Activated naive CD4-positive, alpha-beta T cell treated with anti-CD3 and anti-CD28 coated beads, Interleukin-2, amount 10 ng/mL, durations not matched to agents 7 days and 5 days (primary cell): ENCODE measurements around the gene TMEM163.

Source experiments
- CTCF ChIA-PET: fragments of 350-600 bp; sonication (Branson Sonifier 250); formaldehyde crosslinking; loops from one replicate; lab custom pipeline; 2021; ENCODE audit warnings: antibody characterized with exemption; lab: Charles Lee
- DNase-seq: peaks from one replicate; pipeline ENCODE4 v3.0.0-alpha.2; 2020
- H3K27ac Mint-ChIP-seq: one replicate; pipeline ENCODE4 v1.8.0; 2021; ENCODE audit warnings: mild to moderate bottlenecking, moderate library complexity, mixed read lengths
- H3K27me3 Mint-ChIP-seq: one replicate; pipeline ENCODE4 v1.8.0; 2021; ENCODE audit warnings: mild to moderate bottlenecking, mixed read lengths
- H3K36me3 Mint-ChIP-seq: one replicate; pipeline ENCODE4 v1.8.0; 2021; ENCODE audit warnings: mixed read lengths
- H3K4me1 Mint-ChIP-seq: one replicate; pipeline ENCODE4 v1.8.0; 2021; ENCODE audit warnings: mixed read lengths
- H3K4me3 Mint-ChIP-seq: one replicate; pipeline ENCODE4 v1.8.0; 2021; ENCODE audit warnings: mild to moderate bottlenecking, moderate library complexity, mixed read lengths
- H3K9me3 Mint-ChIP-seq: one replicate; pipeline ENCODE4 v1.8.0; 2021; ENCODE audit warnings: mixed read lengths

TMEM163 gene

DNA sequence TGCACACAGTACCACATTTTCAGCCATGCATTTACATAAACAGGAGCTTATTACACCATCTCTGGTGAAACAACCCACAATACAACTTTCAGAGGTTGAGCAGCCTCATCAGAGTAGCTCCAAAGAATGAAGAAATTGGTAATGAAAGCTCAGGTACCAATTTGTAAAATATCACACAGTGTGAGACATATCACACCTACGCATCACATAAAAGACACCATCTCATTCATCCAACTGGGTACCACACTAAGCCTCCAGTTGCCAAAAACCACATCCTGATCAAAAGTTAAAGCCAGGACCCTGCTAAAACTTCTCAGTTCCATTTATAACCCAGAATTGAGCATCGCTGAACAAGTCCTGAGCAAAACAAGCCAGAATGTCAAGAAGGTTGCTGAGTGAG, 4.6 kb downstream of the TMEM163 start:
- no peak for DNase-seq
- CTCF ChIA-PET, result interaction anchor here (1.4 kb wide), 1 partner anchor 57 kb away, joined by 3 read pairs; no protein-coding TSS in a partner anchor
- no peak overlapping the region for H3K4me3 Mint-ChIP-seq
- H3K4me1 Mint-ChIP-seq, result peaks cover 31% of the 10 kb centered on the region
- peaks cover 73% of the 10 kb centered on the region for H3K27me3 Mint-ChIP-seq
- H3K9me3 Mint-ChIP-seq, result no peaks in the 10 kb centered on the region
- no peaks in the 10 kb centered on the region for H3K36me3 Mint-ChIP-seq
- H3K27ac Mint-ChIP-seq, result no peak overlapping the region

DNA sequence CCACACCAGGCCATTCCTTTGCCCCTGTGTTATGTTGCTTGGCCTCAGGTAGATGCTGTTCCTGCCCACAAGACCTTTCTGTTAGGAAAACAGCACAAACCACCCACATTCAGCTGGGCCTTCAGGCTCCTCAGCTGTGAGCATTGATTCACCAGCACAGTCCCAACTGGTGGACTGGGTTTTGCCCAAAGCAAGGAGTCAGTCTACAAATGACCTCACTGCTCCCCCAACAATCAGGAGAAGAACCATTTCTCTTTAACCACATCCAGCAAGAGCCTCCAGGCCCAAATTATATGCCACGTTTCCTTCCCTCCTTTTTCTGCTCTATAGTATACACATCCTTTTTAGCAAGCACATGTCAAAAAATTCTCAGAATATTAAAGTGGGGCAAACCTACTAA, 5.2 kb downstream of the TMEM163 start:
- no peak for DNase-seq
- CTCF ChIA-PET, result no interaction called here
- H3K9me3 Mint-ChIP-seq, result no peaks in the 10 kb centered on the region
- H3K27me3 Mint-ChIP-seq, result peaks cover 71% of the 10 kb centered on the region
- H3K4me1 Mint-ChIP-seq, result peaks cover 31% of the 10 kb centered on the region
- no peaks in the 10 kb centered on the region for H3K36me3 Mint-ChIP-seq
- H3K27ac Mint-ChIP-seq, result no peak overlapping the region
- no peak overlapping the region for H3K4me3 Mint-ChIP-seq

DNA sequence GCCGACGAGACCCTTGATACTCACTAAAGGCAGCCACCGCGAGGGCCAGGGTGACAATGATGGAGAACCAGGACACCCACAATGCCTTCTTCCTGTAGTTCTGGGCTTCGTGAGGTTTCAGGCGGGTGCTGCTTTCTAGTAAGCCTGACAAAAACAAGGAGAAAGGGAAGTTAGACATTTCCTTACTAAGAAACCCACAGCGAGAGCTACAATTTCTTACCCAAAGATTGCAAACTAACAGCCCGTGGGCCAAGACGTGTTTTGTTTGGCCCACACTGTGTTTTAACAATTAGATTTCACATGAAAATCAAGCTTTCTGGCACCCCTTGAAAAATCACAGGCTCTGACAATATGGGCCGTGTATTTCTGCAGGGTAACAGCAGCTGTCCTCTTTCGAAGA, 5.6 kb downstream of the TMEM163 start:
- Mint-ChIP-seq H3K27me3 (peaks cover 68% of the 10 kb centered on the region), H3K9me3 (no peaks in the 10 kb centered on the region), H3K27ac (no peak overlapping the region), H3K36me3 (no peaks in the 10 kb centered on the region), H3K4me1 (peaks cover 31% of the 10 kb centered on the region), H3K4me3 (no peak overlapping the region)
- no peak for DNase-seq
- CTCF ChIA-PET, result no interaction called here

DNA sequence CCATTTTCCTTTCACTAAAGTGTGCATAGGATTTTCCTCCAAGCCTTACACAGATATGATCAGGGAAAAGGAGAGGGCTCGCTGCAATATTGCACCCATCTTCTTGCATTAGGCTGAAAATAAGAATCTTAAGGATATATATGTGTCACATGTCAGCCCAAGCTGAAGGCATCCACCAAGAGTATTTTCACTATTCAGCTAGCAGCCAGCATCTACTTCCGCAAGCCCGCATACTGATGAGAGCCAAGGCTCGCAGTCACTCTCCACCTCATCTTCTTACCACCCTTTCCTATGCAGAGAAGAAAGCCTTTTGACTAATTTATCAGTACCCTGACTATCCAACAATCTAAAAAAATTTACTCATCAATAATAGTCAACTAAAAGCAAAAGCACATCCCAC, 6.1 kb downstream of the TMEM163 start:
- H3K27me3 Mint-ChIP-seq, result peaks cover 68% of the 10 kb centered on the region
- no peaks in the 10 kb centered on the region for H3K9me3 Mint-ChIP-seq
- peaks cover 30% of the 10 kb centered on the region for H3K4me1 Mint-ChIP-seq
- H3K27ac Mint-ChIP-seq, result no peak overlapping the region
- H3K4me3 Mint-ChIP-seq, result no peak overlapping the region
- no peaks in the 10 kb centered on the region for H3K36me3 Mint-ChIP-seq
- DNase-seq, result no peak
- CTCF ChIA-PET, result no interaction called here

DNA sequence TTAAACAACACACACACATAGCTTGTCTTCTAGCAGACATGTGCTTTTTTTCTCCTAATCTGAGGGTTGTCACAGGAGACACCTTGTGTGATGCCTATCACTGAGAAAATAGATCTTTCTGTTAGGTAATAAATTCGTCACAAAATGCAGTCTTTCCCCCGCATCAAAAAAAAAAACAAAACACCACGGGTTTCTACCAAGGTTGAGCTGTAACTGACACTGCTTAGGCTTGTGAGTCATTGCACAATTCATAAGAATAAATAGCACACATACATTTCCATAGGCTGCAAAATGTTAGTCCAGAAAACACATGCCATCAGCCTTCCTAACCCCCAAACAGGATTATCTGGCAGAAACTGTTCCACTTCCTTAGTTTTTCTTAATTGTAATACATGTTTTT, 6.5 kb downstream of the TMEM163 start:
- H3K27me3 Mint-ChIP-seq, result peaks cover 68% of the 10 kb centered on the region
- H3K4me1 Mint-ChIP-seq, result peaks cover 26% of the 10 kb centered on the region
- no peaks in the 10 kb centered on the region for H3K36me3 Mint-ChIP-seq
- no peaks in the 10 kb centered on the region for H3K9me3 Mint-ChIP-seq
- H3K27ac Mint-ChIP-seq, result no peak overlapping the region
- DNase-seq, result no peak
- no peak overlapping the region for H3K4me3 Mint-ChIP-seq
- CTCF ChIA-PET, result no interaction called here

DNA sequence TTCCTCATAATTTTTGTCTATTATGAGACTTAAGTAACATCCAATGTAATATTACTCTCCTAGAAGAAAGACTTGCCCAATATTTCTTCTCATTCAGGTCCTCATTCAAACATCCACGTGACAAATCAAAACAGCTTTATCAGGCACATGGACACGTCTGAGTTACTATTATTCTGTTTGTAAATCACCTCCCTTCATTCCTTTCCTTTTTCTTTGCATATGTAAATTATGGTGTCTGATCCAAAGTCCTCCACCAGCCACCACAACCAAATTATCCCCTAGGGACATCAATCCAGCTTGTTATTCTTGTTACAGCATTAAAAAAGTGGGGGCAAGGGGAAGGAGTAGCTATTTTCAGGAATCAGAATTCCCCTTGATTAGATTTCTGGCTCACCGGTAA, 7.1 kb downstream of the TMEM163 start:
- peaks cover 29% of the 10 kb centered on the region for H3K4me1 Mint-ChIP-seq
- H3K9me3 Mint-ChIP-seq, result no peaks in the 10 kb centered on the region
- DNase-seq, result no peak
- H3K4me3 Mint-ChIP-seq, result no peak overlapping the region
- no peak overlapping the region for H3K27ac Mint-ChIP-seq
- no peaks in the 10 kb centered on the region for H3K36me3 Mint-ChIP-seq
- CTCF ChIA-PET, result no interaction called here
- peaks cover 68% of the 10 kb centered on the region for H3K27me3 Mint-ChIP-seq

DNA sequence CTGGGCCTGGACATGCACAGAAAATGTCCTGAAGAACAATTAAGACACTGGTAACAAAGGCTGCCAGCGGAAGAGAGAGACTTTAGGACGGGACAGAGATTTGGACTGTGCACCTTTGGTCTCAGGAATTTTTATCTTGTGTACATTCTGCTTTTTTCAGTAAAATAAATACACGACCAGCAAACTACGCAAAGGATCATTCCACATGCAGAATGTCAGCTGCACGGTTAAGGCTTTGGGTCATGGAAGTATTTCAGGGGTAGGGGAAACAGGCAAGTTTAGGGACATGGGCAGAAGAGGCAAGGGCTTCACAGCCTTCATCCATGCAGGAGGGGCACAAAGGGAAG, 11.5 kb downstream of the TMEM163 start:
- no peak overlapping the region for H3K27ac Mint-ChIP-seq
- H3K36me3 Mint-ChIP-seq, result no peaks in the 10 kb centered on the region
- H3K4me1 Mint-ChIP-seq, result peaks cover 18% of the 10 kb centered on the region
- peaks cover 68% of the 10 kb centered on the region for H3K27me3 Mint-ChIP-seq
- CTCF ChIA-PET, result no interaction called here
- H3K9me3 Mint-ChIP-seq, result no peaks in the 10 kb centered on the region
- no peak overlapping the region for H3K4me3 Mint-ChIP-seq
- DNase-seq, result no peak

DNA sequence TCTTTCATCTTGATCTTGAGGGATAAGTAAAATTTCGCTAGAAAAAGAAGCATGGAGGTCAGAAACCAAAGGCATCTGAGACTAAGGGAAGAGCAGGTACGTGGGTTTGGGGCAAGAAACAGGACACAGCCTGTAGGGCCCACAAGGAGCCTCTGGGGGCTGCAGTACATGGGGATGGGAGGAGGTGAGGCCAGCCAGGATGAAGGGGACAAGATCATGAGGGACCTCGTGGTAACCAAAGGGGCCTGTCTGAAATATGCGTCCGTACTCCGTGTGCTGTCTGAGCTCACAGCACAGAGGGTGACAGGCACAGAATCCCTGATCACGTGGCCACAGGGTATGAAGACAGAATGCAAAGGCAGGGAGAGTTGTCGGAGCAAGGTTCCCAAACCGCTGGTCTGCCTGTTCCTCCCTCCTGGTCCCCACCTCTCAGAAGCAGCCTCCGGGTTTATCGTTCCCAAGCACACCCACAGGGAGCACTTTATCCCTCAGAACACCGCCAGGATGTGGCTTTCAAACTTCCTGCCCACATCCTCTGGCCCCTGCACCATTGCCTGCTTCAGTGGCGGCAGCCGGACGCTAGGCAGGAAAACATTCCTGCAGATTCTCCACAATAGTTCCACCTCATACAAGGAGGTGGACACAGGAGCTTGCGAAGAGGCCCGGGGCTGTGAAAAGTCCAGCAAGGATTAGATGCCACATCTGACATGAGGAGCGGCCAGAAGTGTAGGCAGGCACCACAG, 12.0 kb downstream of the TMEM163 start:
- Mint-ChIP-seq H3K4me3 (peak overlapping the region; percentile 18), H3K36me3 (no peaks in the 10 kb centered on the region), H3K4me1 (peaks cover 18% of the 10 kb centered on the region), H3K9me3 (no peaks in the 10 kb centered on the region), H3K27ac (peak overlapping the region; percentile 11), H3K27me3 (peaks cover 69% of the 10 kb centered on the region)
- CTCF ChIA-PET, result no interaction called here
- no peak for DNase-seq

DNA sequence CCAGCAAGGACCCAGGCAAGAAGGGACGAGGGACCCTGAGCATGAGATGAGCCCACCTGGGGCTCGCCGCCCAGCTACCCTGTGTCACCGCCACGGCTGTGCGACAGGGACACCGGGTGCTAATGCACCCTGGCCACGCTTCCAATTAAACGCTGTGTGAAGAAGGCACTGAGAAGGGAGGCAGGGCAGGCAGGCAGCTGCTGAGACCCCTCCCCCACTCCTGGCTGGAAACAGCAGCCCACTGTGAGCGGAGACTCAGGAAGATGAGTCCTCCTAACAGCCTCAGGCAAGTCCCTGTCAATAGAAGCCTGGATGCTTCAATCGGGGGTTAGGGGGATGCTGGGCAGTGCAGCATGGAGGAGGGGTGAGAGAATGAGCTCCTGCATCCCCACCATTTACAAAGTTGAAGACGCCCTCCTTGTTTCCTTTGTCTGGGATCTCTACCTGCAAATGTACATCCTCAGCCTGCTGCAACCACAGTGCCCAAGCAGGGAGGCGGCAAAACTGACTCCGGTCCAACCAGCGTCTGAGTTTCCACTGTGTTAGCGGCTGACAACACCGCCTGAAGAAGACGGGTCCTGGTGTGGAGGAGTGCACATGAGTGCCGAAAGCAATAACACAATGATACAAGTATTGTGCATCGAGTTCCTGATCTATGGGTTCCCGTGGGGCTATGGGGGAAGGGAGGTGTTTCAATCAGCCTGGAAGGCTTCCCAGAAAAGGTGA, 12.8 kb downstream of the TMEM163 start:
- peaks cover 77% of the 10 kb centered on the region for H3K27me3 Mint-ChIP-seq
- DNase-seq, result no peak
- H3K9me3 Mint-ChIP-seq, result no peaks in the 10 kb centered on the region
- peak overlapping the region; percentile 11 for H3K27ac Mint-ChIP-seq
- H3K4me3 Mint-ChIP-seq, result peak overlapping the region; percentile 18
- peaks cover 18% of the 10 kb centered on the region for H3K4me1 Mint-ChIP-seq
- no peaks in the 10 kb centered on the region for H3K36me3 Mint-ChIP-seq
- CTCF ChIA-PET, result no interaction called here

DNA sequence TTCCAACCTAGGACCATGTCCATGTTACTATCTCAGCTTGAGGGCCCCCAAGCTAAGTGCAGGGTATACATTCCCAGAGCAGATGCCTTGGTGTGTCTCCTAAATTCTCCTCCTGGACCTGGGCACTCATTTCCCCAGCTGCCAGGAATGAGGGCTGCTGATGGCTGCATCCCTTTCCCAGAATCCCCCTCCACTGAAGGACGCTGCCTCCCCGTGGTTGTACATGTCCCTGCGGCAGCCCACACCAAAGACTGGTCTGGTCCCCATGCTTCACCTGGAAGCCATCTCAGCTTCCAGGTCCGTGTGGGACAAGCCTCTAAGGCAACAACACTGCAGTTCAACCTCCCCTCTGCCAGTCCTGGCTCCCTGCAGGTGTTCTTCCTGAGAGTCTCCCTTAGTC, 14.6 kb downstream of the TMEM163 start:
- no peaks in the 10 kb centered on the region for H3K36me3 Mint-ChIP-seq
- H3K27me3 Mint-ChIP-seq, result peaks cover 67% of the 10 kb centered on the region

DNA sequence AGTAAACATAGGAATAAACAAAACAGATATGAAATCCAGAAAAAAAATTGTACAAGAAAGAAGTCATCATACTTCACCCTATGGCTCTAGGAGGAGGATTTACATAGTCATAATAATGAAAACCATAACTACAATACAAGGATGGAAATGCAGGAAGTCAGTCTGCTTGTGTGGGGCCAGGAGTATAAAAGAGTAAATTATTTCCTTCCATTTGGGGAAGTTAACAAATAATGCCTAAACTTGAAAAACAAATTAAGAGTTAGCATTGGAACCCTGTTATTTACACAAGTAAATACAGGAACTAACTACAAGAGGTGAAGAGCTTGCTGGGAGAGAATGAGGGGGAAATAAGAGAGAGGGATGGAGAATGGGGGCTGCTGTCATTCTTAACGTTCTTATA, 15.4 kb downstream of the TMEM163 start:
- DNase-seq, result no peak
- Mint-ChIP-seq H3K27me3 (peaks cover 70% of the 10 kb centered on the region), H3K4me1 (peaks cover 18% of the 10 kb centered on the region), H3K9me3 (no peaks in the 10 kb centered on the region), H3K4me3 (no peak overlapping the region), H3K36me3 (no peaks in the 10 kb centered on the region), H3K27ac (no peak overlapping the region)
- CTCF ChIA-PET, result no interaction called here

More for the DNA sequence above, 14.6 kb downstream of the TMEM163 start:
- CTCF ChIA-PET, result no interaction called here
- DNase-seq, result no peak
- Mint-ChIP-seq H3K4me3 (no peak overlapping the region), H3K27ac (no peak overlapping the region), H3K4me1 (peaks cover 18% of the 10 kb centered on the region), H3K9me3 (no peaks in the 10 kb centered on the region)

DNA sequence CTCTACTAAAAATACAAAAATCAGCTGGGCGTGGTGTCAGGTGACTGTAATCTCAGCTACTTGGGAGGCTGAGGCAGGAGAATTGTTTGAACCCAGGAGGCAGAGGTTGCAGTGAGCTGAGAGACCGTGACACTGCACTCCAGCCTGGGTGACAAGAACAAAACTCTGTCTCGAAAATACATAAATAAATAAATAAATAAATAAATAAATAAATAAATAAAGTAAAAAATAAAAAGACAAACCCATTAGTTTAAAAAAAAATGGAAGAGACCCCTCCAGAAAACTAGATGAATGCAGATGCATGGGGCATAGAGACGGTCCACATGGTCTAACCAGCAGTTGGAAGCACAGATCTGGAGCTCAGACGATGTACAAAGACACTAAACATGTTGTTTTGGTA, 18.1 kb downstream of the TMEM163 start:
- H3K9me3 Mint-ChIP-seq, result no peaks in the 10 kb centered on the region
- no peak for DNase-seq
- H3K36me3 Mint-ChIP-seq, result no peaks in the 10 kb centered on the region
- no peak overlapping the region for H3K27ac Mint-ChIP-seq
- H3K4me1 Mint-ChIP-seq, result peaks cover 5% of the 10 kb centered on the region
- H3K4me3 Mint-ChIP-seq, result no peak overlapping the region
- peaks cover 58% of the 10 kb centered on the region for H3K27me3 Mint-ChIP-seq
- CTCF ChIA-PET, result no interaction called here

DNA sequence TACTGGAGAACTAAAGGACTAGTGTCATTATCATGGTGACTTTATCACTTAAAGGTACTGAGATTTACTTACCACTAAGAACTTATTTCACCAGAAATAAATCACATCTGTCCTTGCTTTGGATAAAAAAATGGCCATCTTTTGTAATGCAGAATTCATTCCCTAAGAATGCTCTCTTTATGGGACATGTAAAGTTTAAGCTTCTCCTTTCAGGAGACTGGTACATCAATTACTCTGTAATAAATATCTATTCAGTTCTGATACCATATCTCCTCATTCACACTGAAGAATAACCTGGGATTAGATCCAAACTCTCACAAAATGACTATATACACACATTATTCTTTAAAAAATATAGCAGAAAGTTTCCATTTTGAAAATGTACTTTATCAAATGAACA, 24.4 kb downstream of the TMEM163 start:
- no peaks in the 10 kb centered on the region for H3K36me3 Mint-ChIP-seq
- H3K9me3 Mint-ChIP-seq, result no peaks in the 10 kb centered on the region
- DNase-seq, result no peak
- H3K27me3 Mint-ChIP-seq, result peaks cover 30% of the 10 kb centered on the region
- CTCF ChIA-PET, result interaction anchor here (1.1 to 1.4 kb wide), 2 partner anchors 12 to 37 kb away, joined by 3 read pairs; no protein-coding TSS in a partner anchor
- no peak overlapping the region for H3K27ac Mint-ChIP-seq
- H3K4me3 Mint-ChIP-seq, result no peak overlapping the region
- H3K4me1 Mint-ChIP-seq, result no peaks in the 10 kb centered on the region

DNA sequence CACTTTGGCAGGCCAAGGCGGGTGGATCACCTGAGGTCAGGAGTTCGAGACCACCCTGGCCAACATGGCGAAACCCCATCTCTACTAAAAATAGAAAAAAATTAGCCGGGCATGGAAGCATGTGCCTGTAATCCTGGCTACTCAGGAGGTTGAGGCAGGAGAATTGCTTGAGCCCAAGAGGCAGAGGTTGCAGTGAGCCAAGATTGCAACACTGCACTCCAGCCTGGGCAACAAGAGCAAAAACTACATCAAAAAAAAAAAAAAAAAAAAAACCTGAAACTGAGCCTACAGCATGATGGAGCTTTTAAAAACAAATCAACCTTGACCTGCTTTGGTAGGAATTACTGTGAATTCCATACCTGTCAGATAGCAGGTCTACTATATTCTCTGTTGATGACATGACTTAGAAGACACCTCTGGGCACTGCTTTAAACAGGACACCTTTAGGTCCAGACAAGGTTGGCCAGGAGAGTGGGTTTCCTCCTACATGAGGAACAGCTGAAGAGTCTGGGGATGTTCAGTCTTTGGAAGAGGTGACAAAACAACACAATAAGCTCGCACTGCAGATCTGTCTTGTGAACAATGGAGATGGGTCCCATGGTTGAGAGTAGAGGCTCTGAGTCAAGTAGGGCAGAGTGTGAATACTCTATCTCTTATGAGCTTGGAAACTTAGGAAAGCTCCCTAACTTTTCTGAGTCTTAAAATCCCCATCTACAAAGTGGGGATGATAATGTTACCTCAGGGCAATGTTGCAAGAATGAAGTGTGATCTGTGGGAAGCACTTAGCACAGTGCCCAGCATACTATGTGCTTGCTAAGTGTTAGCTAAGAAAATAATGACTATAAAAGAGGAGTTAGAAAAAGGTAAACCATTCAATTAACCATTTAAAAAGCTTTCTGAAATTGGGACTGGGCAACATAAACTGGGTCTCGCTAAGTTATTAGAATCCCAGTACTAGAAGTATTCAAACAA, 25.2 kb downstream of the TMEM163 start:
- Mint-ChIP-seq H3K27ac (no peak overlapping the region), H3K4me1 (no peaks in the 10 kb centered on the region), H3K27me3 (peaks cover 26% of the 10 kb centered on the region), H3K36me3 (no peaks in the 10 kb centered on the region), H3K9me3 (no peaks in the 10 kb centered on the region), H3K4me3 (no peak overlapping the region)
- no peak for DNase-seq
- CTCF ChIA-PET, result interaction anchor here (1.1 to 1.4 kb wide), 2 partner anchors 11 to 36 kb away, joined by 3 read pairs; no protein-coding TSS in a partner anchor
